Large intestine (tissue), 3 donors: ENCODE data around the gene IPO5. TPM values are rescaled to one million over a fixed set of nuclear protein-coding genes. Genes with fewer than 3 reads are reported as not detected.

ENCODE experiments used
- DNase-seq, 2 donors: peaks; one replicate each; pipeline versions ENCODE4 v3.0.0 to v3.0.0-alpha.2; 2013
- H3K27ac ChIP-seq: one replicate; pipeline ENCODE4 v1.5.1; 2013; ENCODE audit warnings: low read length
- H3K27me3 ChIP-seq: 2 replicates; pipeline ENCODE4 v1.6.1; 2013; ENCODE audit warnings: low read length; ENCODE audit not compliant: control insufficient read depth, insufficient read depth
- H3K36me3 ChIP-seq: 2 replicates; pipeline ENCODE4 v1.6.1; 2013; ENCODE audit warnings: low read length; ENCODE audit not compliant: control insufficient read depth, insufficient read depth
- H3K4me1 ChIP-seq: one replicate; pipeline ENCODE4 v1.6.1; 2013; ENCODE audit warnings: low read length; ENCODE audit not compliant: control insufficient read depth, insufficient read depth
- H3K4me3 ChIP-seq: one replicate; pipeline ENCODE4 v1.5.1; 2013; ENCODE audit warnings: low read length
- H3K9me3 ChIP-seq: one replicate; pipeline ENCODE4 v1.6.1; 2013; ENCODE audit warnings: mild to moderate bottlenecking, low read depth, low read length, moderate library complexity; ENCODE audit not compliant: control insufficient read depth
- WGBS: methylation state at CpG from one replicate; pipeline ENCODE4 v1.1.5; 2013; ENCODE audit warnings: low lambda C conversion rate; ENCODE audit not compliant: insufficient coverage; 5-methylcytosine and 5-hydroxymethylcytosine counted together
- polyA plus RNA-seq: library from polyadenylated mRNA; unstranded; fragments of 120-200 nt; gene quantifications from one replicate; pipeline ENCODE4 v1.2.1, GENCODE V29; 2013

IPO5 gene
- polyA plus RNA-seq, 1 donor = 108 TPM

DNA sequence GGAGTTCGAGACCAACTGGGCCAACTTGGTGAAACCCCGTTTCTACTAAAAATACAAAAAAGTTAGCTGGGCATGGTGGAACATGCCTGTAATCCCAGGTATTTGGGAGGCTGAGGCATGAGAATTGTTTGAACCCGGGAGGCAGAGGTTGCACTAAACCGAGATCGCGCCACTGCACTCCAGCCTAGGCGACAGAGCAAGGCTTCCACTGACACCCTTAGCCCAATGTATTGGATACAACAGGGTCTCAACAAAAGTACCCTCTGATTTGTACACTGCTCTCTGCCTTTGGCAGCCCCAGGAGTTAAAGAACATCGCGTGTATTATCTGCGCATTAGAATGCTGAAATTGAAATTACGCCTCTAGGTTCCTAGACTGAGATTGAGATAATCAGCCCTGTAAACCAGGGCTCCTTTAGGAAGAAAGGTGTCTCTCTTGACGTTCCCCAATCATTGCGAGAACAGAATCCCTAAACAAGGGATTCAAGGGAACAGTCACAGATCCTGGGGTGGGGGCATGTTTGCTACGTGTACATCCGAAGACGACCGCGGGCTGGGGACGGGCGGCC lies 21.9 kb downstream of the IPO5 start:
- no peaks in the 10 kb centered on the region for H3K36me3 ChIP-seq
- H3K27me3 ChIP-seq = no peaks in the 10 kb centered on the region
- peak in 1 of 2 donors; percentile 0 for DNase-seq
- peak overlapping the region; percentile 79 for H3K27ac ChIP-seq
- H3K9me3 ChIP-seq = no peaks in the 10 kb centered on the region
- H3K4me3 ChIP-seq = peak overlapping the region; percentile 89
- no CpG with 5 or more reads among the region's 20 CpGs for WGBS
- H3K4me1 ChIP-seq = no peaks in the 10 kb centered on the region

DNA sequence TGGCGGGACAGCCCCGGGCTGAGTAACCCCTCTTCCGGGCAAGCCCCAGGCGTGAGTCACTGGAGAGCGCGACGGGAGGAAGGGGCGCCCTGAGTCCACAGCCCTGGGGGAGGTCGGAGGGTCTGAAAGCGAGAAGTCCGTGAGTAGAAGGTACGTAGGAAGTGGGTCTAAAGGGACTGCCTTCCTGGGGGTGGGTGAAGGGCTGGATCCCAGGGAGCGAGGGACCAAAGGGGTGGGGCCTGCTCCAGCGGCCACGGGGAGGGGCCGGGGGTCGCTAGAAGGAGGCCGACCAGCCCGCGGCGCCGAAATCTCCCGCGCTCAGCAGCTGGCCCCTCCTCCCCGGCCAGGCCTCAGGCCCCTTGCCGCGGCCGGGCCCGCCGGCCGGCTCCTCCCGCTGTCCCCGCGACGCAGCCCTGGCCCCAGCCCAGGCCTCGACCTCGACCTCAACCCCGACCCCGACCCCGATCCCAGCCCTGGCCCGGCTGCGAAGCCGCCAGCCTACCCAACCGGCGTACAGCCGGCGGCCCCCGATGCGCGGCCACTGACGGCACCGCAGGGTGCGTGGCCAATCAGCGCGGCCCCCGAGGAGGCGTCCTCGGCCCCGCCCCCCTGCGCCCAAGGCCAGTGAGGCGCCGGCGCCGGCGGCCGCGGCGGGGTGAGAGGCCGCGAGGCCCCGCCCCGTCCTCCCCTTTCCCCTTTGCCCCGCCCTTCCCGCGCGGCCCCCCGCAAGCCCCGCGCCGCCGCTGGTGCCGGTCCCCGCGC lies 22.6 kb downstream of the IPO5 start:
- WGBS = no CpG with 5 or more reads among the region's 84 CpGs
- Histone ChIP-seq H3K9me3 (no peaks in the 10 kb centered on the region), H3K36me3 (no peaks in the 10 kb centered on the region), H3K4me3 (peak overlapping the region; percentile 89), H3K27me3 (no peaks in the 10 kb centered on the region), H3K27ac (peak overlapping the region; percentile 79), H3K4me1 (no peaks in the 10 kb centered on the region)
- peak; percentile 87 to 94 for DNase-seq

DNA sequence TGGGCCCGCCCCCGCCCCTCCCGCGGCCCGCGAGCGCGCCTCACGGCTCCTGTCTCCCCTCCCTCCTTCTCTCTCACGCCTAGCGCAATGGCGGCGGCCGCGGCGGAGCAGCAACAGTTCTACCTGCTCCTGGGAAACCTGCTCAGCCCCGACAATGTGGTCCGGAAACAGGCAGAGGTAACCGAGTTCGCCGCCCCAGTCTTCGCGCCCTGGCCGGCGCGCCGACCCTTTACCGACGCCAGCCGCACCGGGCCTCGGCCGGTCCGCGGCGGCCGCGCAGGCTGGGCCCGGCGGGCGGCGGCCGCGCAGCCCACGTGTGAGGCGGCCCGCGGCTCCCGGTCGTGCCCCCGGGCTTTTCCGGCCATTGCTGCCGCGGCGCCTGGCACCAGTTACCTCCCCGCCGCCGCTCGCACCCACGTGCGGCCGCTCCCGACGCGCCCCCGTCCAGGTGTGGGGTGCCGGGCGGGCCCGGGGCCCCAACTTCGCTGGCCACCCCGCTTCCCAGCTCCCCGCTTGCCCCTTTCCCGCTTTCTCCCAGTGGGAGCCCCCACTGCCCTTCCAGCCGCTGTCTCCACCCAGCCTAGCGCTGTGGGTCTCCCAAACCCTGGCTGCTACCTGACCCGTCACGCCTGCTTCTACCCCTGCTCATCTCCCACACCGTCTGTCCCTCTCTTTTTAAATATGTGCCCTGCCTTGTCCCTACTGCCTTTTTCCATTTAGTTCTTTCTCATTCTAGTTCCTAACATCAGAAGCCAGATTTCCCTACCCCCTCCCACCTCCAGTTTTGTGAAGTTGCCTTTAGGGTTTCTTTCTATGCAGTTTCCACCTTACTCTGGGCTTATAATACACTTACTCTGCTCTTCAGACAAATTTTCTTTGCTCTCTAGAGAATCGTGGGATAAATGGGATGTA lies 23.4 kb downstream of the IPO5 start:
- no peaks in the 10 kb centered on the region for H3K9me3 ChIP-seq
- no peaks in the 10 kb centered on the region for H3K27me3 ChIP-seq
- H3K4me3 ChIP-seq = peak overlapping the region; percentile 68
- WGBS = no CpG with 5 or more reads among the region's 79 CpGs
- no peaks in the 10 kb centered on the region for H3K4me1 ChIP-seq
- H3K27ac ChIP-seq = peak overlapping the region; percentile 60
- peaks cover 2% of the 10 kb centered on the region for H3K36me3 ChIP-seq
- peak; percentile 4 to 48 for DNase-seq

DNA sequence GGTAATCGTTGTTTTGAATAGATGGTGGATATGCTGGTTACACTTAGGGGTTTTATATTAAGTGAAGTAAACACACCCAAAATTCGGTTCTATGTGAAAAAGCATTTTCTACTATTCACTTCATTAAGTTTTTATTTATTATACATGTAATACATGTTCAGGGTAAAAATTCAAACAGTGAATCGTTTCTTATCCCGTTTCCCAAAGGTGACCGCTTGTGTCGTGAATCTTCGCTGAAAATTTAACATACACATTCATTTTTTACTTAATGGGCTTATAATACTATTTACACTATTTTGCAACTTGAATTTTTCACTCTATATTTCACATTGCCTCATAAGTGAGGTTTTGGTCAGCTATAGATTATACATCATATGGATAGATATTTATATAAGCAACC lies 24.5 kb downstream of the IPO5 start:
- Histone ChIP-seq H3K4me3 (no peak overlapping the region), H3K4me1 (no peaks in the 10 kb centered on the region), H3K27ac (no peak overlapping the region), H3K36me3 (peaks cover 6% of the 10 kb centered on the region), H3K27me3 (no peaks in the 10 kb centered on the region), H3K9me3 (no peaks in the 10 kb centered on the region)
- DNase-seq = peak in 1 of 2 donors; percentile 9
- 14% methylated on average over 1 of the region's 7 CpGs for WGBS

DNA sequence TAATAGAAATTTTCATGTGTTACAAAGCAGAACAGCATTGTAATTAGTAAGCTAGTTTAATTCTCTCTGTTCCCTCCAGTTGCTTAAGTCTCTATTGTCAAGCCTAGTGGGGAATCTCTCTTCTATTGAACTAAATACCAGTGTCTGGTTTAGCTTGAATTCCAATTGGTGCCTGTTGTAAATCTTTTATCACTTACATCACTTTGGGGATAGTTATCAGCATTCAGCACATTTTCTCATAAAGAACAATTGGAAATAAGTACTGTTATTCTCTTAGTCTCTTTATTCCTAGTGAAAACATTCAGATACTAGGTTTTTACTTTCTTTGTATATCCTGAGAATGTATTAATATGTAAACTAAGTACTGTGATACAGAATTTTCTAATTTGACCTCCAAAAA lies 25.2 kb downstream of the IPO5 start:
- no peak overlapping the region for H3K4me3 ChIP-seq
- no peaks in the 10 kb centered on the region for H3K4me1 ChIP-seq
- peaks cover 6% of the 10 kb centered on the region for H3K36me3 ChIP-seq
- H3K27me3 ChIP-seq = no peaks in the 10 kb centered on the region
- H3K27ac ChIP-seq = no peak overlapping the region
- no peaks in the 10 kb centered on the region for H3K9me3 ChIP-seq
- DNase-seq = no peak

DNA sequence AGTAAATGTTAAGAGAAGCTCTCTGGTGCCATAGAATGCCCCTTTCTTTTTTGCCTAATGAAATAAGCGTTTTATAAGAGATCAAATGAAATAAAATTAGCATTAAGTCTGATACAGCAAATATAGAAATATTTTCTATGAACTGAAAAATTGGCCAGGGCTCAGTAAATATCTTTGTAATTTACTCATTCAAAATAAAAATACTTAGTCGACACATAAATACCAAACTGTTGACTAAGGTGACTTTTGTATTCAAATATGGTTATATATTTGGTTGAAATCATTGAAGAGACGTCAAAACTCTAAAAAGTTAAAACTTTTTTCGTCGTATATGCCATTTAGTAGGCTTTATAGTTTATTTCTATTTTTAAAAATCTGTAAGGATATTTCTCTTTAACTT lies 25.6 kb downstream of the IPO5 start:
- Histone ChIP-seq H3K36me3 (peaks cover 6% of the 10 kb centered on the region), H3K27me3 (no peaks in the 10 kb centered on the region), H3K27ac (no peak overlapping the region), H3K4me3 (no peak overlapping the region), H3K9me3 (no peaks in the 10 kb centered on the region), H3K4me1 (no peaks in the 10 kb centered on the region)
- DNase-seq = no peak
- WGBS = 92% methylated on average over 4 of the region's 5 CpGs

DNA sequence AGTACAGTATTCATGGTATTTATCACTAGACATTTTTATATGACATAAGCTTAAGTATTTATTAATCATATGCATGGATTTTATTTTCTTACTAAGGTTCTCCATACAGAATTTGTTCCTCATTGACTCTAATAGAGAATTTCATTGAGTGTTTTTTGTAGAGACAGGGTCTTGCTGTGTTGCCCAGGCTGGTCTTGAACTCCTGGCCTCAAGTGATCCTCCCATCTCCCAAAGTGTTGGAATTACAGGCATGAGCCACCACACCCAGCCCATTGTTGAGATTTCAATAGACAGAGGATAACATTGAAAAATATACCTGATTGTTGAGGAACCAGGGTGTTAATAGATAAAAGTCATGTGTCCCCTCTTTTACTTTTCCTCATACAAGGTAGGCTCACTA lies 26.1 kb downstream of the IPO5 start:
- H3K4me1 ChIP-seq = no peaks in the 10 kb centered on the region

DNA sequence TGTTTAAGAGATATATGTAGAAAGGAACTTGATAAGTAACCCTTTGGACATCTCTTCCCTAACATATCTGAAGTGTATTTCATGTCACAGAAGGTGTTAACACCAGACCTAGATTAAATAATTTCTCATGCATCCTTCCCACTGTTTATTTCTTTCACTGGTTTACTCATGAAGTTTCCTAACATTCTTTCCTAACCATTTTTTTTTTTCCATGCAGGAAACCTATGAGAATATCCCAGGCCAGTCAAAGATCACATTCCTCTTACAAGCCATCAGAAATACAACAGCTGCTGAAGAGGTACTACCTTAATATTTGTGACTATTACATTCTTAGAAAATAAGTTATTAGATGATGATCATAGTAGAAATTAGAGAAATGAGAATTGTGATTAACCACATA lies 28.8 kb downstream of the IPO5 start:
- no peaks in the 10 kb centered on the region for H3K4me1 ChIP-seq
- H3K9me3 ChIP-seq = no peaks in the 10 kb centered on the region
- peaks cover 25% of the 10 kb centered on the region for H3K36me3 ChIP-seq
- no peak overlapping the region for H3K27ac ChIP-seq
- no peaks in the 10 kb centered on the region for H3K27me3 ChIP-seq
- no peak overlapping the region for H3K4me3 ChIP-seq
- no peak for DNase-seq

More for the DNA sequence above, 26.1 kb downstream of the IPO5 start:
- Histone ChIP-seq H3K4me3 (no peak overlapping the region), H3K9me3 (no peaks in the 10 kb centered on the region), H3K27me3 (no peaks in the 10 kb centered on the region), H3K36me3 (peaks cover 6% of the 10 kb centered on the region), H3K27ac (no peak overlapping the region)
- no peak for DNase-seq

DNA sequence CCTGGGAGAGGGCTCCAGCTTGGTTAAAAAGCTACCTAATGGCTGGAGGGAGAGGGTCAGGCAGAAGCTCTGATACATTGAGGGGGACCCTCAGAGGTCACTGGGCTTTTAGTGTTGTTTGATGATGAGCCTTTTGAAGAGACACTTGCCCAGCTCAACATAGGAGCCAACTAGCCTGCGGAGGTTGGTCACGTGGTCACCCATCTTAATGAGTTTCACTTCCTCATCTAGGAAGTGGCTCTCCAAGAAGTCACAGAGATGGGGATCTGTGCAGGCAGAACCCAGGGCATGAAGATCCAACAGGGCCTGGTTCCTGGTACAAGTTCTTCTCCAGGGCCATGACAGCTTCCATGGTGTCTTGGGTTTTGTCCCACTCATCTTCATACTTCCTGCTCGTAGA lies 33.4 kb downstream of the IPO5 start:
- Histone ChIP-seq H3K4me1 (no peaks in the 10 kb centered on the region), H3K27ac (no peak overlapping the region), H3K9me3 (no peaks in the 10 kb centered on the region), H3K36me3 (peaks cover 53% of the 10 kb centered on the region), H3K27me3 (no peaks in the 10 kb centered on the region), H3K4me3 (no peak overlapping the region)
- WGBS = no CpG with 5 or more reads among the region's 3 CpGs
- DNase-seq = no peak

DNA sequence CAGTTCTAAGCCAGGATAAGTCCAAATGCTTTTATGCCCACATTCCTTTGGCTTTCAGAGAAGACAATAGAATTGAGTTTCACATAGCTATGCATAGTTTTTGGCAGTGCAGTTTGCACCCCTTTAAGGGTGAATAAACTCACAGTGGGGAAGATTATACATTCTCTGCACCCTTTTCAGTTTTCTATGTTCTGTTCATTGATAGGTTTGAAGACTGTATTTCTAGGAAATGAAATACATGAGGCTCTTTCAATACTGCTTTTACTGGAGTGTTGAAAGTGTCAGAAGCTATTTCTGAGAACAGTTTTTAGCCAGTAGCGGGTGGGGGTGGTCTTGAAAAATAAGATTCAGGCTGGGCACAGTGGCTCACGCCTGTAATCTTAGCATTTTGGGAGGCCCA lies 46.2 kb downstream of the IPO5 start:
- H3K36me3 ChIP-seq = peaks cover 56% of the 10 kb centered on the region
- no peak overlapping the region for H3K4me3 ChIP-seq
- H3K27me3 ChIP-seq = no peaks in the 10 kb centered on the region
- no peaks in the 10 kb centered on the region for H3K4me1 ChIP-seq
- no peak overlapping the region for H3K27ac ChIP-seq
- no CpG with 5 or more reads among the region's 2 CpGs for WGBS
- DNase-seq = no peak
- H3K9me3 ChIP-seq = no peaks in the 10 kb centered on the region
